ENCODE results near the gene RANBP3.

The RANBP3 gene

DNA sequence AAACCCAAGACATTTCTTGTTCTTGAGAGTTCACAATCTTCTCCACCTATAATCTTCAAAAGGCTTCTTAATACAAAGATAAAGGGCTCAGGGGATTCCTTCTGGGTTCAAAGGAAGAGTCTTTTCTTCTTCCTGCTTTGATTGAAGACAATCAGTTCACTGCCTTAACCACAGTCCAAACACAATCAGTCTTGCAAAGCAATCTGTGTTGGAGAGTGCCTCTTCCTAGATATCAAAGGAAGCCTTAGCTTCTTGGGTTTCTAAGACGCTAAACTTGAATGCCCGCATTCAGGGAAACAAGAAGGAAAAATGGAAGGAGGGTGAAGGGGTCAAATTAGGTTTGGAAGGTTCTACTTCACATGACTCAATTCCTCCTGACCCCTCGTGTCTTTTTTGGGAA is 27.2 kb downstream of the RANBP3 start:
- DNase-seq (ENCODE audit: low spot score), result no peak

DNA sequence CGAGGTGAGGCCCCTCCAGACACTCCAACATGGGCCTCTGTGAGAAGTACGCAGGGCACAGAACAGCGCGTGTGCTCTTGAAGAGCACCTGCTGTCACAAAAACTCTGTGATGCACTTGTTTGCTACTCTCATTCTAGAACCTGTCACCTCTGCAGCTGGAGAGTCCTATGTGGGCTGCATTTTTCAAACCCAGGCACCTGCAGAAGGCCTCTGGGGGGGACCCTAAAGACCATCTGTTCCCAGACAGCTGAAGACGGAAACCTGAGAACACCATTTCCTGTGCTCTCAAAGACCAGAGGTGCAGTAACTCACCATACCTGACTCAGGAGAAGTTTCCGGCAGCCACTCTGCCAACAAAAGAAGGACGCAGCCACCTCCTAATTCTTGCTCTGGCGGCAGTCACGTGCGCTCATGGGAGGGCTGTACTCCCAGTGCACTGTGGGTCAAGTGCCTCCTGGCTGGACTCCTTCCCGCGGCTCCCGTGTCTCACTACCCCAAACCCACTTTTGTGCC is 28.1 kb downstream of the RANBP3 start:
- DNase-seq (ENCODE audit: low spot score), result no peak

DNA sequence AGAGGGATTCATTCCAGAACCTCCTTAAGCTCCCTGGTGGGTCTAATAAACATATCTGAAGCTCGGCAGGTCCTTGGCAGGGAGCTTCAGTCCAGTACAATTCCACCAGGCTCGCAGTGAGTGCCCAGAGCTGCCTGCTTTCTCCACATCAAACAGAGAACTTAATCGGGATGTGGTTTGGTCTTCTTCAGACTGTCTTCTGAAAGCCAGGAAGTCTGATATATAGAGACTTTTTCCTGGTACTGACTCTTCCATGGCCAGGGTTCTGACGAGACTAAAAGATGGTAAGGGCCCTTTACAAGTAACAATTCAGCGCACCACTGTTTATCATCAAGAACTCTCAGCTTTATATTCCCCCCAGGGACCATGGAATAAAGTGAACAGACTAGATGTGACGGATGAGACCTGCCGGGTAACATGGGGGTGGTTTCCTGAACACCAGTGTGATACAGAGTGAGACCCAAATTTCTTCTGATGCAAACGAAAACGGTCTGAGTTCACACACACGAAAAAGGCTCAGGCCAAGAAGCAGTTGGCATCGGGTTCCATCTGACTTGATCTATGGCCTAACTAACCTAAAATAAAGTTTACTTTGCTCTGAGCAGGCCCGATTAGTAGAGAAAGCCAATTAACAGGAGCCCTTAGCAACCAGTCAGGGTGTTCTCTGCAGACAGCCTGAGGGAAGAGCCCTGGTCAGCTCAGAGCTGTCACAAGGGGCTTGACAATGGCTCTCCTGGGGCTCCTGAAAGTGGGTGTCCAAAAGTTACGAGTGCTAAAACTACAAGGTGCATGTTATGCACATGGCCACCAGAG is 29.0 kb downstream of the RANBP3 start:
- DNase-seq (ENCODE audit: low spot score), result no peak

DNA sequence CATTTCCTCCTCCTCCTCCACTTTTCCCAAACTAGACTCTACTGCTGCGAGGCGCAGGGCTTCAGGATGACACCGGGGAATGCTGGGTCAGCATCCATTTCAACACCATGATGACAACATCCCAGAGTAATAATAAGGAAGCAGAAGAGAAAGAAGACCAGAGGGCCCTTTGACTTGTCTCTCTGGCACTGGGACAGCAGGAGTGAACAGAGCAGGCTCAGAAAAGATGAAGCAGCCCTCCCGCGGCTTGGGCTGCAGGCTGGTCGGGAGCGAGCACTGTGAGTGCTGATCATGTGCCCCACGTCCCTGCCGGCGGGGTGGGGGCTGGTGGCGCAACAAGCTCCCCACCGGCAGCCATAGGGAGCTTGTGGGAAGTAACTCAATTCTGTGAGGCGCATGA is 30.5 kb downstream of the RANBP3 start:
- DNase-seq (ENCODE audit: low spot score), result no peak

DNA sequence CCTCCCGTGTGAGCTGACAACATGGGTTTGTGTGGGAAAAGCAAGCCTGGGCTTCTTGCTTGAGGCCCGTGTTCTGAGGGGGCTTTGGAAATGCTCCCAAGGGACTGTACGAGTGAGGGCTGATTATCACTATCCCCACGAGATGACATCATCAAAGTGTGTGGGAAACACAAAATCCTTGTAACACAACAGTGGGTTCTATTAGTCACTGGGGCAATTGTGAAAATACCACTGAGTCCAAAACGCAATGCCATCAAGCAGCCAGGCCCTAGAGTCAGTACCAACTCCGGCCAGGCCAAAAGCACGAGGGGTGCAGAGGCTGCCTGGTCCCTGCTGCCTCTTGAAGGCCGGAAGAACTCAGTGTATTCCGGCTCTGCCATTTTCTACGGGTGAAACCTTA is 34.3 kb downstream of the RANBP3 start:
- DNase-seq (ENCODE audit: low spot score), result no peak

DNA sequence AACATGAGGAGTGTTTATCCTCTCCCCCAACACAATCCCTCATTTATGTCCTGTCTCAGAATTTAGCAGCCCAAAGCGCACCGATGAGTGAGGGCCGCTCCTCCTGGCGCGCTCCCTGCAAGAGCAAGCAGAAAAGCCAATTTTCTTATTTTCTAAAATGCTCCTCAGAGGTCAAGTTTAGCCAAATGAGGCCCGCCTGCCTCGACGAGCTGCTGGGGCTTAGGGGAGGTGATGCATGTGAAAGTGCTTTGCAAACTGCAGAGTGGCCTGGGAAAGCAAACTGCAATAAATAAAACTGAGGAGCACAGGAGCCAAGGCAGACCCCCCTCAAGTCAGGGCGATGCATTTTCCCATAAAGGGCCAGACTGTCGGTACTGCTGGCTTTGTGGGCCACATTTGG is 34.9 kb downstream of the RANBP3 start:
- DNase-seq (ENCODE audit: low spot score), result no peak

DNA sequence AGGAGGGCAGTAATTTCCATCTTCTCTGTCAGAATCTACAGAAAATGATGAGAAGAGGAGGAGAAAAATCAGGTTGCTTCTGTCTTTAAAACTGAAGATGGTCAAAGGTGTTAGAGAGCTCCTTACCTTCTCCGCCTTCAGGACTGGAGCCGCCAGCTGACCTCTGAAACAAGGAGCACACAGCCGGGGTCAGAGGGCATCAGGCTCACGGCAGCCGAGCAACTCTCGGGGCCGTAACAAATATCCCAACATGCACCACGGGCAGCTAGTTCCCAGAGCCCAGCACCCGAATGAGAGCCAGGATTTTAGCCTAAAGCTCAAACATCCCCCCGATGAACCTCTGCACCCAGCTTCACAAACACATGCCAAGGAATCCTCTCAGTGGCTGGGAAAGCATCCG is 36.3 kb downstream of the RANBP3 start:
- no peak for DNase-seq (ENCODE audit: low spot score)

DNA sequence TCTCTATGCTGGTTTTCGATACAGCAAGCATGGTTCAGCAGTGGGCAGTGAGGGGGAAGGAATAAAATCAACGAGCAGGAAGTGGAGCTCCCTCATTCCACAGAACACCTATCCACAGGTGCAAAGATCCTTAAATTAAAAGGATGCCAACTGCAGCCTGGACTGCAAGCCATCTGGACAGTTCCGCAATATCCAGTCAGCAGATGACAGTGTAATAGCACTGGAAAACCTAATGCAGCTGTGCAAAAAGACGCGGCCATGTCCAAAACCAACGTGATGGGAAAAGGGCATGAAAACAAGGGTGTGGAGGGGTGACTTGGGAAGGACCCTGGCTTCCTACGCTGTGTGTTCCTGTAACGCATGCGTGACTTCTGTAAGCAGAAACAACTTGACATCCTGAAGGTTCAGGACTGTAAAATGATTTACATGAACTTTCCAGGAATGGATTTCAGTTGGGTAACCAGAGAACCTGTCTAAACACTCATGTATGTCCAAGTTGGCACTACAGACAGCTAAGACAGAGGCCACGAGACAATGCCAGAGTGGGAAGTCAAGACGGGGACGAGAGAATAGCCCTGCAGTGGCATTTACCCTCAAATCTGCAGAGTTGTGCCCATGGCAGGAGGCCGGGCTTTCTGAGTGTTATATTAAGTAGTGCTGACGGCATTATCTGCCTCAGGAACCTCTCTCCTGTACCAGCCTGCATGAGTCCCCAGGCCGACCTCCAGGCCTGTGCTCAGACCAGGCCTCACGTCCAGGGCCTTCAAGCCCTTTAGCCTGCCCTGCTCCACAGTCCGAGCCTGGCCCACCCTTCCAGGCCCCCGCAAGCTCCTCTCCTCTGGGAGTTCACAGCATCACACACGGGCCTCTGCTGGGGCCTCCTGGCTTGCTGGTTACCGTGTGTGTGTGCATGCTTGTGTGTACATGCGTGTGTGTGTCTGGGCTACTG is 37.4 kb downstream of the RANBP3 start:
- no peak for DNase-seq (ENCODE audit: low spot score)

DNA sequence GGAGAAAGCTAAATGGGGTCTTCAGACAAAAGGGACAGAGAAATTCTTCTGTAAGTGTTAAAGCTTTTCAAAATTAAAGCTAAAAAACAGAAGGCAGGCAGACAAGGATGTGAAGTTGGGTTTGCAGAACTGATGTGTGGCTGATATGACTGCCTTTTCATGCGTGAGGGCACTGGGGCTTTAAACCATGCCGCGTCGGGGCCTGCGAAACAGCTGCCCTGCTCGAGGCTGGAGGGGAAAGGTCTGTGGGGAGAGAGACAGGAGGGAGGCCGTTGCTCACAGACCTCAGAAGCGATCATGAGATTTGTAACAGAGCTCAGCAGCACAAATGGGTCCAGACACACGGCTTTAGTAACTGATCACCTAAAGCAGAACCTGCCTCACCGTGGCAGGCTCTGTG is 40.4 kb downstream of the RANBP3 start:
- no peak for DNase-seq (ENCODE audit: low spot score)

DNA sequence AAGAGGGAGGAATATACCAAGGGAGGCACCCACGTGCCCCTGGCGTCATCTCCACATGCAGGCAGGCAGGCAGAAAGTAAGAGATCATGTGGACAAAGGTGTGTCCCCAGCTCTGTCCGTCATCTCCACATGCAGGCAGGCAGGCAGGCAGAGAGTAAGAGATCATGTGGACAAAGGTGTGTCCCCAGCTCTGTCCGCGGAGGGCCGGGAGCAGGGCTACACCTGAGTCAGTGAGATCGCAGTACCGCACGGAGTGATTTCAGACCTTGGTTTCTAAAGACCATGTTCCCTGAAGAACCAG is 41.7 kb downstream of the RANBP3 start:
- no peak for DNase-seq (ENCODE audit: low spot score)

DNA sequence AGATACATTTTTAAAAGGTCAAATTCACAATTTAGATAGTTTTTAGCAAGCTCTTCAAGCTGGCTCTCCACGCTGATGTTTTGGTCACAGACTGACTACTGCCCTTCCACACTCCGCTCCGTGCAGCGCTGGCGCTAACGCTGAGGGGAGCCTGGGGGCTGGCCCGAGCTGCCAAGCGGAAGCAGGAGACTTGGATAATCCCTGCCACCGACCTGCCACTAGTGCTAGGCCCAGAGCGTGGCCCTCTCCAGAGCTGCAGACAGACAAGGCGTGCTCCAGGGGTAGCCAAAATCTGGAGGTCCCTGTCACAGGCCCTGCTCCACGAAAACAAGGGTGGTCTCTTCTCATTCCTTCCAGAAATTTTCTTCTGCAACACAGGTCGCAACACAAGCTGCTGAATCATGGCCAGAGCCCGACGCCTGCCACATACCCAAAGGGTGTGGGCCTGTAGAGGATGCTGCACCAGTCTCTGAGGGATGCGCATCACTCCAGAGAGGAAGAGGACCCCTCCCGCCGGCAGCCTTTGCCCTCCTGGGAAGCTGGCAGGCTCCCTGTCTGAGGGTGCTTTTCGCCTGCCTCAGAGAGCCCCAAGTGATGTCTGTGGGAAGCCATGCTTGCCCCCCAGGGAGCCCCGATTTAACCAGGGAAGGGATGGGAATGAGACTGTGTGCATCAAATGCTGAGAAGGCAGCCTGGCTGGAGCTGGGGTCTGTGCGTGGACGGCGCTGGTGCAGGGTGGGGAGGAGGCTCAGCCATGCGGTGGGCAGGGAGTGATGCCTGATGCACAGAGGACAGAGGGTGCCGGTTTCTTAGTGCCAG is 42.3 kb downstream of the RANBP3 start:
- DNase-seq (ENCODE audit: low spot score), result no peak

DNA sequence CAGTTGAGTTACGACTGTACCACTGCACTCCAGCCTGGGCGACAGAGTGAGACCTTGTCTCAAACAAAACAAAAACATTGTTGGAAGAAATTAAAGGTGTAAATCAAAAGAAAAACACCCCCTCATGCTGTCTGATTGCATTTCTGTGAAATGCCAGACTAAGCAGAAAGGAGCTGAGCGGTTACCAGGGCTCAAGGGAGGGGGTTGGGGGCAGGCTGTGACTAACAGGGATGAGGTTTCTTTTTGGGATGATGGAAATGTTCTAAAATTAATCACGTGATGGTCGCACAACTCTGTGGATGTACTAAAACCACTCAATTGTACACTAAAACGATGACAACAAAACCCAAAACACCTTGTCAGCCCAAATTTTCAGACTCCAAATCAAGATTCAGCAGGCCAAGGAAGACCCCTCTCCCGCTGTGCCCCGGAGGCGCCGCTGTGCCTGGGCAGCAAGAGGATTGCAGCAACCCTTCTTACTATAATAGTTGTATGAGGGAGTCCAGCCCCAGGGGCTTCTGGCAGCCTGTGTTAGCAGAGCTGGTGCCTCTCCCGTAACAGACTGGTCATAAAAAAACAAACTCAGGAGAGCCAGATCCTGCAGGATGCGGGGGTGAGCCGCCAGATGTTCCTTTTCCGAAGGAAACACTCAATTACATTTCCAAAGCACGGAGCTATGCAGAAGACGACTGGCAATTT is 43.0 kb downstream of the RANBP3 start:
- DNase-seq (ENCODE audit: low spot score), result no peak

DNA sequence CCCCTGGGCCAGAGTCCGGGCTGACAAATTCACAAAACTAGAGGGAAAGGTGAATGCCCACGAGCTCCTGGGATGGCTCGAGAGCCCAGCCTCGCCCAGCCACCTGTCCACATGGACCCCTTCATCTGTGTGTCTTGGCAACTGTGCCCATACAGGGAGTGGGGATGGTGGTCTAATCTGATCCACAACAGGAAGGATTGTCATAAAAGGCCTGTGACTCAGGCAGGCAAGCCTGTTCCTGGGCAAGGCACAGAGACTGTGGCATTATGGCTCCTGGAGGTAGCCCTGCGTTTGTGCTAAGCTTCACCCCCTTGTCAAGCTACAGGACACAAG is 43.9 kb downstream of the RANBP3 start:
- DNase-seq (ENCODE audit: low spot score), result no peak

DNA sequence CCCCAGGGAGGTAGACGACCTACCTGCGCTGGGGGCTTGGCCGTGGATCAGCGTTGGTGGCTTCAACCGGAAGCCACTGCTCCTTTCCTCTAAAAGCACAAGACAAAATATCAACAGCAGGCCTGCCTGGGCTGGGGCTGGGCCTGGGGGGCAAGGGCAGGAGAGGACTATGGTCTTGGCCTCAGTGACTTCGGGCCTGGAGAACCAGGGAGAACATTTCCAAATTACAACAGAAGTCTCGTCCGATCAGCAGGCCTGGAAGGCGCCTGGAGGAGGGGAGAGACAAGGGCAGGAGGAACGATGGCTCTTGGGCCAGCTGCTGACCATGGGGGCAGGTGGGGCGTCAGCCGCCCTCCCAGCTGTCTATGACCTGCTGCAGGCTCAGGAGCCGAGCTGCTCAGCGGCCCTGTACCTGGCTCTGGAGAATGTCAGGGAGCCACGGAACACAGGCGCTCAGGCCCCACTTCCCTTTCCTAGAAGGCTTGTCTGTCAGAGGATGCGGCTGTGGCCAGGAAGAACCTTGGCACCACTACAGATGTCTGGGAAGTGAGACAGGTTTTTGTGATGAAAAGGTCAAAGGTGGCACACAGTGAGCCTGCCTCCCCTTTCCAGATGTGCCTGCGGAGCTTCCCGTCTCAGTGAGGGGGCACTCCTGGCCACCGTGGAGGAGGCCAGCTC is 44.4 kb downstream of the RANBP3 start:
- DNase-seq (ENCODE audit: low spot score), result no peak

DNA sequence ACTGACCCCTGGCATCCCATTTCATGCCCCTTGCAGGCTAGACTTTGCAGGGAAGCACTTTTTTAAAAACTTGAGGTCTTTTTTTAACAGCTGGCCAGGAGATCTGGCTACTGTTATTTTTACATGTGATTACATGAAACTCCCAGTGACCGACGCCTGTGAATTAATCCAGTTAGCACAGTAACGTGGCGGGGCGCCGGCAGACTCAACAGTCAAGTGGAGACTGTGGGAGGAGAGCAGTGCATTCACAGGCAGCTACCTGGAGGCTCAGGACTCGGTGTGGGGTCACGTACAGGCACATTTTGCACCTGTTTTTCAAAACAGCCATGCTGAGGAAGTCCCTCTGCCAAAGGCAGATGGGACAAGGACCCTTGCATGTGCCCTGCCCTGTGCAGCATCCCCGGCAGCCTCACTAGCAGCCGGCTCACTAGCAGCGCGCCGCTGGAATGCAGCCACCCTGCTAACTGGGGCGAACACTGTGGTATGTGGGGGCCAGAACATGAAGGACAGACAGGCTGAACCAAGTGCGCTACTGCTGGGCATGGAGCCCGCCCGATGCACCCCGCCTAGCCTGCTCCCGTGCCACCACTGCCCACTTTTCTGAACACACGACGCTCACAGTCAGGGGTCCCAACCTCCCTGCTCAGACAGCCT is 45.2 kb downstream of the RANBP3 start:
- DNase-seq (ENCODE audit: low spot score), result no peak

DNA sequence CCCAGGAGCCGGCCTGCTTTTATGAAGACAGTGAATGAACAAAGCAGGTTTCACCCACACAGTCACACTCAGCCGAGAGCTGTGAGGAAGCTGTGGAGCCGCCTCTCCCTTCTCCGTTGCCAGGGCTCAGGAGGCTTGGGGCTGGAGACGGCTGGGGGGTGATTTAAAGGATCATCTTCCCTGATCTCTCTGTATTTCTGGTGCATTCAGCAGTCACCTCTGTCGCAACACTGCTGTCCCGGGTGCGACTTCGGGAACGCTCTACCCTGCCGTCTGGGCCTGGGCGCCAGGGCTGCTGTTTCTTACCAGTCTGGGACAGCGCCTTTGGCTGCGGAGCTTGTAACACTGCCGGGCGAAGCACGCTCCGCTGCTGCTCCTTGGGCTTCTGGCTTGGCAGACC is 45.8 kb downstream of the RANBP3 start:
- no peak for DNase-seq (ENCODE audit: low spot score)

DNA sequence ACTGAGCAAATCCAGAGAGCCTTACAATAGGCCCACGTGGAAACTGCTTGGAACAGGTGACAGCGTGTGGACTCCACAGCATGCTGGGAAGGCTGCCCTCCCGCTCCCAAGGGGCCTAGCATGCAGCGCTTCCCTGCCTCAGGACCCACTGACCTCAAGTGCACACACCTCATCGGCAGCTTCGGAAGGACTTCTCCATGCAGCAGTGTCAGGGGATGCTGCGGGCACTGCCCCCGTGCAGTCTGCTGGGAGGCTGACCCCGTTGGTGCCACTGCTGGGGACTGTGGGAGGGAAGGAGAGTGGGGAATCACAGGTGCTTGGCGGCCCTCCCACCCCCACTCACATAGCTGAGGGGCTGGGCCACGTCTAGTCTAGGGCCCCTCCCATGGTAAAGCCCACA is 46.7 kb downstream of the RANBP3 start:
- DNase-seq (ENCODE audit: low spot score), result no peak

DNA sequence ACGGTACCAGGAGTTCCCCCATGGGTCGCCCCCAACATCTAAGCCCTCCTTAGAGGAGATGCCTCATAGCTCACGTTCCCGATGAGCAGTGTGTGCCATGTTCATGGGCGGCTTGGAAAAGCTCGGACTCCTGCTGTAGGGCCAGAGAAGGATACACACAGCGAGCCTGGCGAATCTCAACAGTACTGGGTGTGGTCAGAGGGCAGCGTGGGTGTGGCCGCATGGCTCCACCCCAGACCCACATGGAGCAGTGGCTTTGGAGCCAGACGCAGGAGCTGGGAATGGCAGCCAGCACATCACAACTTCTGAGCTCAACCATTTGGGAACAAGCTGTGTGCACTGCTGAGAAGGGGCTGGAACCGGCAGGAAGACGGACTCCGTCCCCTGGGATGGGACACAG is 48.3 kb downstream of the RANBP3 start:
- DNase-seq (ENCODE audit: low spot score), result no peak

DNA sequence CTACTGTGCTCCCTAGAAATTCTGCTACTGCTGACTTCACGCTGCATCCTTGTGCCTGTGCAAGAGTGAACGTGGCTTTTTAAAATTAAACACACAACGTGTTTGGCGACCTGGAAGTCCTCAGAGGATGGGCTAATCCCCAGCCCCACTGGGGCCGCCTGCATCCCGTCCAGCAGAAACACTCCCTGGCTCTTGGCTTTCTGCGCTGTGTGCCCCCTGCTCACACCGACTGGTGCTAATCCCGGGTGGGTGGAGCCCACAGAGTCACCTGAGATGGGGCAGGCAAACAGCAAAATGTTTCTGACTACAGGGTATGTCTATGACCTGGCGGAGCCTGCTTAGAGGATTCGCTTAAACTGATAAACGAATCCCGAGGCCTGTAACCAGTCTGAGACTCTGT is 48.8 kb downstream of the RANBP3 start:
- DNase-seq (ENCODE audit: low spot score), result no peak

DNA sequence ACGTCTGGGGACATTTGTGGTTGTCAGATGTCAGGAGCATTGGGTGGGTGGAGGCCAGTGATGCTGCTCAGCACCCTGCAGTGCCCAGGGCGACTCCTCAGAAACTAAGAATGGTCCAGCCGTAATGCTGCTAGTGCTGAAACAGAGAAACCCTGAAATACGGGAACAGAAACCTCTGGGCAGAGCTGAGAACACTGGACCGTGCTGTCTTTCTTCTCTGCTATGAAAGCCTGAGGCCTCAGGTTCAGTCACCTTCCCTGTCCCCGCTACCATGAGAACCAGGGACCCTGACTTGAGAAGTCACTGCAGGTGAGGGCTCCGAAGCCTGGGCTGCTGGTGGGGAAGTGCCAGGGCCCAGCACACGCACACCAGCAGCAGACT is 50.5 kb downstream of the RANBP3 start:
- DNase-seq (ENCODE audit: low spot score), result no peak

Data from ecto neural progenitor cell (in vitro differentiated cells).